ENCODE results near the gene ADK.
"Not testable (repeated sequence)": the region's sequence is repeated elsewhere in the genome, so short reads cannot be mapped to it uniquely, and the experiment has no call there.

Gene ADK

GRCh38 chr10:74146980-74147379 is 4.0 kb upstream of the ADK start:
- not testable (repeated sequence) for DNase-seq (ENCODE audit: low spot score)

GRCh38 chr10:74150204-74150989 is 624 bp upstream of the ADK start, which contains the start of gene AP3M1:
TSS of gene AP3M1 (minus strand) at chr10:74150828. CDS start at chr10:74138379, 12,449 bp downstream.
- no peak for DNase-seq (ENCODE audit: low spot score)

GRCh38 chr10:74151879-74152722 is 1.1 kb downstream of the ADK start:
- no peak for DNase-seq (ENCODE audit: low spot score)

GRCh38 chr10:74153123-74153522 is 2.1 kb downstream of the ADK start:
- no peak for DNase-seq (ENCODE audit: low spot score)

GRCh38 chr10:74153676-74154075 is 2.7 kb downstream of the ADK start:
- DNase-seq (ENCODE audit: low spot score), result no peak

GRCh38 chr10:74156919-74157289 is 5.9 kb downstream of the ADK start:
- no peak for DNase-seq (ENCODE audit: low spot score)

- DNase-seq (ENCODE audit: low spot score), result no peak
These were observed 9.0 kb downstream of the ADK start for GRCh38 chr10:74160013-74160412.

GRCh38 chr10:74163319-74164068 is 12.5 kb downstream of the ADK start:
- DNase-seq (ENCODE audit: low spot score), result no peak

- DNase-seq (ENCODE audit: low spot score), result no peak
These were observed 13.9 kb downstream of the ADK start for GRCh38 chr10:74164716-74165529.

GRCh38 chr10:74165530-74165901 is 14.5 kb downstream of the ADK start:
- DNase-seq (ENCODE audit: low spot score), result no peak

- DNase-seq (ENCODE audit: low spot score), result no peak
These were observed 16.4 kb downstream of the ADK start for GRCh38 chr10:74167443-74167842.

- no peak for DNase-seq (ENCODE audit: low spot score)
These were observed 20.6 kb downstream of the ADK start for GRCh38 chr10:74171625-74172024.

- DNase-seq (ENCODE audit: low spot score), result no peak
These were observed 23.5 kb downstream of the ADK start for GRCh38 chr10:74174521-74174920.

- DNase-seq (ENCODE audit: low spot score), result no peak
These were observed 24.7 kb downstream of the ADK start for GRCh38 chr10:74175510-74176379.

GRCh38 chr10:74176380-74177139 is 25.5 kb downstream of the ADK start:
- peak; percentile 95 for DNase-seq (ENCODE audit: low spot score)

- no peak for DNase-seq (ENCODE audit: low spot score)
These were observed 26.2 kb downstream of the ADK start for GRCh38 chr10:74177140-74177677.

- no peak for DNase-seq (ENCODE audit: low spot score)
These were observed 27.2 kb downstream of the ADK start for GRCh38 chr10:74178042-74178791.

GRCh38 chr10:74179111-74179710 is 28.2 kb downstream of the ADK start:
- no peak for DNase-seq (ENCODE audit: low spot score)

Measured in hematopoietic multipotent progenitor cell treated with erythropoietin and hydrocortisone succinate and interleukin-3 and kit ligand, for 17 days (in vitro differentiated cells).